Transverse colon (tissue), 4 donors: ENCODE data around the gene DNAJC1. TPM values are rescaled to one million over a fixed set of nuclear protein-coding genes. Genes with fewer than 3 reads are reported as not detected.

ENCODE experiments used
- DNase-seq: peaks from one replicate; pipeline ENCODE4 v3.0.0-alpha.2; 2019
- H3K27ac ChIP-seq, 4 donors: fragments of 200-600 bp; sonication (generic); 2 replicates each; pipeline ENCODE4 v1.5.1; 2016 to 2018; ENCODE audit warnings: inconsistent platforms in 4 of 4
- H3K27me3 ChIP-seq: fragments of 200-600 bp; sonication (generic); 2 replicates; pipeline ENCODE4 v1.5.1; 2017; ENCODE audit warnings: inconsistent platforms
- H3K36me3 ChIP-seq, 4 donors: fragments of 200-600 bp; sonication (generic); 2 replicates each; pipeline ENCODE4 v1.5.1; 2017 to 2019; ENCODE audit warnings: inconsistent platforms in 4 of 4
- H3K4me1 ChIP-seq, 4 donors: fragments of 200-600 bp; sonication (generic); 2 replicates each; pipeline ENCODE4 v1.5.1; 2017 to 2020; ENCODE audit warnings: inconsistent platforms in 4 of 4
- H3K4me3 ChIP-seq, 4 donors: fragments of 200-600 bp; sonication (generic); 1 replicate in 1 of 4; 2 replicates in 3 of 4; pipeline versions ENCODE4 v1.5.1 to v1.6.1; 2017 to 2019; ENCODE audit warnings: inconsistent platforms in 4 of 4
- H3K9me3 ChIP-seq, 2 donors: fragments of 200-600 bp; sonication (generic); 2 replicates each; pipeline ENCODE4 v1.5.1; 2017 to 2019; ENCODE audit warnings: inconsistent platforms in 2 of 2
- CTCF ChIP-seq, 5 experiments: fragments of 200-600 bp in 3 of 5; fragments of 450-650 bp in 2 of 5; sonication (generic) in 3 of 5; IDR thresholded peaks; 1 replicate in 2 of 5; 2 replicates in 3 of 5; pipeline ENCODE4 v1.5.1; 2016 to 2017; ENCODE audit warnings: antibody characterized with exemption in 5 of 5, inconsistent platforms in 3 of 5, mild to moderate bottlenecking in 2 of 5, moderate library complexity in 1 of 5
- EP300 ChIP-seq: sonication (generic); formaldehyde crosslinking; IDR thresholded peaks from one replicate; pipeline ENCODE4 v1.6.1; 2017; ENCODE audit warnings: antibody characterized with exemption, low read depth
- POLR2A ChIP-seq: fragments of 450-650 bp; IDR thresholded peaks from one replicate; pipeline ENCODE4 v1.6.1; 2016; ENCODE audit warnings: antibody characterized with exemption, mild to moderate bottlenecking, moderate library complexity
- POLR2AphosphoS5 ChIP-seq, 3 donors: sonication (generic); formaldehyde crosslinking; IDR thresholded peaks; one replicate each; pipeline ENCODE4 v1.6.1; 2016; ENCODE audit warnings: antibody characterized with exemption in 3 of 3
- WGBS, 2 donors: methylation state at CpG; one replicate each; pipeline ENCODE4 v1.1.5; 2018; ENCODE audit warnings: low coverage in 1 of 2; 5-methylcytosine and 5-hydroxymethylcytosine counted together
- in situ Hi-C, 4 donors: fragments of 200-750 bp; cut with MboI; loops; one replicate each; pipeline versions ENCODE4 v1.15.0 to v1.15.1; 2017; ENCODE audit warnings: low sequenced_read_pairs in 3 of 4, low pct_ligation_motif_present in 1 of 4, low pct_unique_long_range_greater_than_20kb in 1 of 4
- intact Hi-C: fragments of 100-400 bp; cut with DNase I; formaldehyde crosslinking; loops from one replicate; pipeline ENCODE4 v1.15.1; 2023; ENCODE audit warnings: low total_unique reads
- total RNA-seq, 4 donors: library from RNA; depleted of rRNA; stranded (reverse); fragments of >200 nt; gene quantifications; one replicate each; pipeline ENCODE4 v1.1.0, GENCODE V29; 2016

The DNAJC1 gene
- total RNA-seq, 4 donors from 2014 or later = 18.5 to 71.7 (median 48.4) TPM

- H3K36me3 ChIP-seq = no peaks in the 10 kb centered on the region
- DNase-seq = peak; percentile 52
- TF ChIP-seq EP300 (no peak), POLR2AphosphoS5 (IDR thresholded peaks at IDR 0.05) (no peak), CTCF (IDR thresholded peaks at IDR 0.05) (no peak), POLR2A (no peak)
- in situ Hi-C loops = no loop called here
- WGBS, 2 donors = 50 to 60% methylated on average over 6 to 25 of the region's 26 CpGs
- peaks cover 0 to 4% (median 2%) of the 10 kb centered on the region in 4 donors for H3K4me1 ChIP-seq
- no peak overlapping the region for H3K27ac ChIP-seq
- H3K27me3 ChIP-seq = no peaks in the 10 kb centered on the region
- H3K4me3 ChIP-seq = no peak overlapping the region
- intact Hi-C loops = no loop called here
- H3K9me3 ChIP-seq = no peaks in the 10 kb centered on the region
These were observed 251.9 kb downstream of the DNAJC1 start for GRCh38 chr10:21751341-21752310.

GRCh38 chr10:21750424-21750823 is 253.1 kb downstream of the DNAJC1 start:
- TF ChIP-seq CTCF (IDR thresholded peaks at IDR 0.05) = no peak
- no peak for TF ChIP-seq EP300
- no peak for TF ChIP-seq POLR2A
- no peak for TF ChIP-seq POLR2AphosphoS5 (IDR thresholded peaks at IDR 0.05)
- 86% methylated on average over 12 of the region's 12 CpGs; no CpG with 5 or more reads in 1 of the 2 donors for WGBS, 2 donors
- Histone ChIP-seq H3K27me3 (no peaks in the 10 kb centered on the region), H3K4me1 (peaks cover 0 to 4% (median 2%) of the 10 kb centered on the region in 4 donors), H3K36me3 (no peaks in the 10 kb centered on the region), H3K9me3 (no peaks in the 10 kb centered on the region), H3K27ac (no peak overlapping the region), H3K4me3 (no peak overlapping the region)
- intact Hi-C loops = no loop called here
- in situ Hi-C loops = no loop called here
- no peak for DNase-seq

- in situ Hi-C loops = loop anchor here in 1 of 4 donors (25.0 kb wide), 1 partner anchor 462 kb away; no protein-coding TSS in a partner anchor
- intact Hi-C loops = loop anchor here (1.0 kb wide), 1 partner anchor 27 kb away; no protein-coding TSS in a partner anchor
These were observed 253.7 kb downstream of the DNAJC1 start for GRCh38 chr10:21749788-21750187.

More at GRCh38 chr10:21749788-21750187, 253.7 kb downstream of the DNAJC1 start:
- Histone ChIP-seq H3K27ac (no peak overlapping the region), H3K4me3 (no peak overlapping the region), H3K27me3 (no peaks in the 10 kb centered on the region), H3K9me3 (no peaks in the 10 kb centered on the region), H3K4me1 (peaks cover 0 to 4% (median 2%) of the 10 kb centered on the region in 4 donors), H3K36me3 (no peaks in the 10 kb centered on the region)
- DNase-seq = no peak
- 46% methylated on average over 3 of the region's 3 CpGs; no CpG with 5 or more reads in 1 of the 2 donors for WGBS, 2 donors
- TF ChIP-seq EP300 = no peak
- no peak for TF ChIP-seq POLR2AphosphoS5 (IDR thresholded peaks at IDR 0.05)
- TF ChIP-seq CTCF (IDR thresholded peaks at IDR 0.05) = no peak
- no peak for TF ChIP-seq POLR2A
